HL-60 (cell line): ENCODE results near the gene TBX19.

Source experiments
- DNase-seq, 2 experiments: peaks; one replicate each; pipeline ENCODE4 v3.0.0-alpha.2; 2010 to 2020; ENCODE audit warnings: low read depth in 1 of 2, low spot score in 1 of 2
- H3K27ac ChIP-seq: fragments of 250-450 bp; sonication (Bioruptor Pico); replicated peaks from 2 replicates; pipeline ENCODE4 v1.5.1; 2020; ENCODE audit warnings: mild to moderate bottlenecking, moderate library complexity
- H3K27me3 ChIP-seq: fragments of 250-450 bp; sonication (Bioruptor Pico); 2 replicates; pipeline ENCODE4 v1.5.1; 2021; ENCODE audit warnings: mild to moderate bottlenecking, moderate library complexity; ENCODE audit not compliant: insufficient read depth, poor library complexity, severe bottlenecking
- H3K4me3 ChIP-seq: replicated peaks from 2 replicates; pipeline ENCODE4 v1.5.1; 2011; ENCODE audit warnings: mild to moderate bottlenecking, control low read depth, low read length; ENCODE audit not compliant: insufficient read depth
- CTCF ChIP-seq: IDR thresholded peaks from one replicate; pipeline ENCODE4 v1.5.1; 2011; ENCODE audit warnings: low read length, control low read depth, inconsistent platforms; ENCODE audit not compliant: insufficient read depth
- GABPA ChIP-seq: IDR thresholded peaks from 2 replicates; pipeline ENCODE4 v1.6.1; 2012; ENCODE audit warnings: low read depth
- POLR2AphosphoS5 ChIP-seq: IDR thresholded peaks from 2 replicates; pipeline ENCODE4 v1.6.1; 2012; ENCODE audit warnings: low read depth
- REST ChIP-seq: IDR thresholded peaks from 2 replicates; pipeline ENCODE4 v1.6.1; 2012; ENCODE audit warnings: low read depth; ENCODE audit not compliant: insufficient replicate concordance
- SPI1 ChIP-seq: IDR thresholded peaks from 2 replicates; pipeline ENCODE4 v1.6.1; 2012; ENCODE audit warnings: low read depth, mild to moderate bottlenecking, borderline replicate concordance

TBX19 gene

GRCh38 chr1:168320800-168321450 lies 40.2 kb downstream of the TBX19 start:
- no peak for TF ChIP-seq SPI1
- TF ChIP-seq GABPA = no peak
- Histone ChIP-seq H3K4me3 (no peak overlapping the region), H3K27ac (no peak overlapping the region), H3K27me3 (no peaks in the 10 kb centered on the region)
- no peak for DNase-seq

GRCh38 chr1:168321945-168322344 lies 41.3 kb downstream of the TBX19 start:
- peak in 1 of 2 experiments; percentile 15 for DNase-seq
- no peak for TF ChIP-seq REST
- no peak for TF ChIP-seq POLR2AphosphoS5
- TF ChIP-seq GABPA = no peak
- TF ChIP-seq SPI1 = no peak
- no peak for TF ChIP-seq CTCF
- Histone ChIP-seq H3K27ac (no peak overlapping the region), H3K27me3 (no peaks in the 10 kb centered on the region), H3K4me3 (no peak overlapping the region)

- TF ChIP-seq REST (no peak), POLR2AphosphoS5 (no peak), GABPA (no peak), CTCF (no peak), SPI1 (no peak)
- Histone ChIP-seq H3K27ac (no peak overlapping the region), H3K4me3 (no peak overlapping the region), H3K27me3 (no peaks in the 10 kb centered on the region)
- no peak for DNase-seq
These were observed 44.2 kb downstream of the TBX19 start for GRCh38 chr1:168324745-168325425.

- H3K27ac ChIP-seq = no peak overlapping the region
- no peak overlapping the region for H3K4me3 ChIP-seq
- TF ChIP-seq CTCF = no peak
- TF ChIP-seq REST = no peak
- no peak for DNase-seq
- H3K27me3 ChIP-seq = no peaks in the 10 kb centered on the region
These were observed 48.2 kb downstream of the TBX19 start for GRCh38 chr1:168328731-168329364.
